HUDEP-2 (cell line): ENCODE measurements around the gene CDH22.
A peak's percentile ranks its signal among the peaks of the same experiment; 100 is the strongest.

Experiments
- DNase-seq, 76 experiments: peaks; one replicate each; lab custom pipeline; 2025; ENCODE audit not compliant: unreplicated experiment in 76 of 76; lab: John Stamatoyannopoulos, UW

CDH22 gene

GRCh38 chr20:46178891-46179290 lies 129.4 kb downstream of the CDH22 start:
- no peak for DNase-seq

- DNase-seq, result no peak
Measured at GRCh38 chr20:46177768-46178167, 130.5 kb downstream of the CDH22 start.

- DNase-seq, result no peak
Measured at GRCh38 chr20:46176739-46177378, 131.4 kb downstream of the CDH22 start.

GRCh38 chr20:46175127-46175494 lies 133.2 kb downstream of the CDH22 start:
- no peak for DNase-seq

DNA sequence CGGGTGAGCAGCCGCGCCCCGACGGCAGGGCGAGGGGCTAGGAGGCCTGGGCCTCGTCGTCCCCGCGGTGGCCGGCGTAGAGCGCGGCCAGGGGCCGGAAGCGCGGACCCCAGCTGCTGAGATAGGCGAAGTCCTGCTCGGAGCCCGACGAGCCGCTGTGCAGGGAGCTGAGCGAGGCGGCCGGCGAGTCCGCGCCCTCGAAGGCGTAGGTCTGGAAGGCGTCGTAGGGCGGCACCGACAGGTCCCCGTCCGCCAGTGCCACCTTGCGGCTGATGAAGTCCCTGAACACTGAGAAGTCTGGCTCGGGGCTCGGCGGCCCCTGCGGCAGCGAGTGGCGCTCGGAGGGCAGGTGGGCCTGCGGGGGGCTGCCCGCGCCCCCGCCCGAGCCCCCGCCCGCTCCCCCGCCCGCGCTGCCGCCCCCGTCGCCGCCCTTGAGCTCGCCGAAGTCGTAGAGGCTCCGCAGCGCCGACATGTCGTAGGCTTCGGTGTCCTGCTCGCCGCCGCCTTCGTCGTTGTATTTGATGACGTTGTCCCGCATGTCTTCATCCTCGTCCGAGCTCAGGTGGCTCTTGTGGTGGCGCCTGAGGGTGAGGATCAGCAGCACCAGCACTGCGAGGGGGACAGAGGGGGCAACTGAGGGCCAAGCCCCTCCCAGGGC lies 133.7 kb downstream of the CDH22 start:
- peak in 53 of 76 experiments; percentile 3 to 68 (median 33) for DNase-seq

- DNase-seq, result no peak
Measured at GRCh38 chr20:46173652-46174468, 134.4 kb downstream of the CDH22 start.

- DNase-seq, result no peak
Measured at GRCh38 chr20:46172961-46173536, 135.2 kb downstream of the CDH22 start.

DNA sequence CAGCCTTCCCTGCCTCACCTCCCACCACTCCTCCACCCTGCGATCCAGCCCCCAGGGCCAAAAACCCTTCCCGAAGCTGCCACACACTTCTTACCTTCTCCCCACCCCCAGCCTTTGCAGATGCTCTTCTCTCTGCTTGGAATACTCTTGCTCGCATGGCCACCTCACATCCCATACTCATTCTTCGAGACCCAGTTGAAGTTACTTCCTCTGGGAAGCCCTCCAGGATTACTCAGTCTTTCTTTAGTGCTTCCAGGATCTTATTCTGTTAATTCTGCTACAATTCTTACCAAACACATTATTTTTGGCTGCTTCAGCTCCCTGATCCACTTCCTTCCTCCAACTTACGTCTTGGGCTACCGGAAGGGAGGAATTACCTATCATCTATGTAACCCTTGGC lies 135.8 kb downstream of the CDH22 start:
- no peak for DNase-seq

- no peak for DNase-seq
Measured at GRCh38 chr20:46171909-46172308, 136.4 kb downstream of the CDH22 start.

DNA sequence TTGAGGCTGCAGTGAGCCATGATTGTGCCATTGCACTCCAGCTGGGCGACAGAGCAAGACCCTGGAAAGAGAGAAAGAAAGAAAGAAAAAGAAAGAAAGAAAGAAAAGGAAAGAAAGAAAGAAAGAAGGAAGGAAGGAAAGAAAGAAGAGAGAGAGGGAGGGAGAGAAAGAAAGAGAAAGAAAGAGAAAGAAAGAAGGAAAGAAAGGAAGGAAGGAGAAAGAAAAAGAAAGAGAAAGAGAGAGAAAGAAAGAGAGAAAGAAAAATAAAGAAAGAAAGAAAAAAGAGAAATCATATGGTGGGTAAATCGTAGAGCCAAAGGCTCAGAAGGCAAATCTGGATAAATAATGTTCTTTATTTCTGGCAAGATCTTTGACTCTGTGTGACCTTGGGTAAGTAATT lies 136.8 kb downstream of the CDH22 start:
- no peak for DNase-seq

- DNase-seq, result no peak
Measured at GRCh38 chr20:46169245-46170171, 138.8 kb downstream of the CDH22 start.

DNA sequence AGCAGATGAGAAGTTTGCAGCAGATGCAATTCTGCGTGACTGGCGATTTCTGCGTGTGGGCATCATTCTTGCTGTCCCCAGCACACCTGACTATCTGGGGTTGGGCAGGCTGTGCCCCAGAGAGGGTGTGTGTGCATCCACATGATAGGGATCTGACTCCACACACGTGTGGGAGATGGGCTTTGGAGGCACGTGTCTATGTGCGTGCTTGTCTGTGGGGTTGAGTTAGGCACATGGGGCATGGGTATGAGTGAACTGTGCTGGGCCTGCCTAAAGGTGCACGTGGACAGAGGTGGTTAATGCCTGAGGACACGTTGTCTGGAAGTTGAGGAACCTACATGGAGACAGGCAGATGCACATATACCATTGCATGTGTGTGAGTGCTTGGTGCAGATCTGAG lies 139.9 kb downstream of the CDH22 start:
- no peak for DNase-seq

- no peak for DNase-seq
Measured at GRCh38 chr20:46167080-46167479, 141.2 kb downstream of the CDH22 start.

DNA sequence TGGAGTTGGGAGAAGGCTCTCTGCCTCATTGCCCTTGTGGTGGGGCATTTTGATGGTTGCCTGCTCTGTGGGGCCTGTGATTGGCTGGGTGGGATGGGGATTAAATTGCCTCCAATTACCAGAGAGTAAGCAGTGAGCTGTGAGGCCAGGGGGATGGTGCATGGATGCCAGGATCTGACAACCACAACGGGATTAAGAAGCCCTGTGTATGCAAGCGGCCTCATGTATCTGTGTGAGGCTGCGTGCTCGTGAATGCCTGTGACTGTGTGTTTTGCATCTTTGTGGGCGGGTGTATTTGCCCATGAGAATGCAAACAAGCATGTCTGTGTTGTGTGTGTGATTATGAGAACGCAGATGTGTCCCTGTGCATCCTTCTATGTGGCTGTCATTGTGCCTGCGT lies 144.0 kb downstream of the CDH22 start:
- no peak for DNase-seq

DNA sequence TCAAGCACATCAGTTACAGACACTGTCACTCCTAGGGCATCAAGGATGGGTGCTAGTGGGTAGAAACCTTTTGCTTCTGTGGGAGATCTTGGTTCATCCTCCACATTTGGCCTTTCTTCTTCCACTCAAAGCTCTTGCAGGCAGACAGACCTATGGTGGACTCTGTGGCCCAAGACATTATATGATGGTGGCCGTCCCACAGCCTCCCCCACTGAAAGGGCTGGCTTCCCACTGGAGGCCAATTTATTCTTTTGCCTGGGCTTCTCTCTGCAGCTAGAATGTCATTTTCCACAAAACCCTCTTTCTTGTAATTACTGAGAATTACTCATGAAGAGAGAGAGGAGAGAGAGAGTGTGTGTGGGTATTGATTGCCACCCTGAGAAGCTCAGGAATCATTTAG lies 146.4 kb downstream of the CDH22 start:
- DNase-seq, result no peak

GRCh38 chr20:46160661-46161060 lies 147.6 kb downstream of the CDH22 start:
- no peak for DNase-seq

DNA sequence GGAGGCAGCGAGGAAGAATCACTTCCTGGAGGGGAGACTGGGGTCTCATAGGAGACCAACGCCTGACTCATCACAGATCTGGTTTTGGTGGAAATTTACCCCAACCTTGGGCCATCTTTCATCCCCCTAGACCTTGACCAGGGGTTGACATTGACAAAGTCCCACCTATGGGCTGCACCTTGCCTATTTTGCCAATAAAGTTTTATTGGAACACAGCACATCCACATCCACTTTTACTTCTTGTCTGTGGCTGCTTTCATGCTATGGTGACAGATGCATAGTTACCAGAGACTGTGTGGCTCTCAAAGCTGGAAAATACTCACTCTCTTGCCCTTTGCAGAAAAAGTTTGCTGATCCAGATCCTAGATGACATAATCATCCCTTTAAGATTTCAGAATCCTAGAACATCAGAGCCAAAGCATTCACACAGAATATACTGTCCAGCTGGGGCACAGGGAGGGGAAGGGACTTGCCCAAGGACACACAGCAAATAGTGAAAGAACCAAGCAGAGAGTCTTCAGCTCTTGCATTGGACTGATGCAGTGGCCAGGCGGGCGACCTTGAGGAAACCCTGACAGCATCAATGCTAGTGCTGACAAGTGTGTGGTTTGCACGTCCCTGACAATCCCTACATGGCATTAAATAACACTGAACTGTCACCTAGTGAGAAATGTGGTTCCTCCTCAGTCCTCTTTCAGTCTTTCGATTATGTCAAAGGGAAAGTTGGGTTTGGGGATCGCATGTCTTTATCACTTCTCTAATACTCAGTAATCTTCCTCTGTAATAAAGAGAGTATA lies 149.0 kb downstream of the CDH22 start:
- no peak for DNase-seq

DNA sequence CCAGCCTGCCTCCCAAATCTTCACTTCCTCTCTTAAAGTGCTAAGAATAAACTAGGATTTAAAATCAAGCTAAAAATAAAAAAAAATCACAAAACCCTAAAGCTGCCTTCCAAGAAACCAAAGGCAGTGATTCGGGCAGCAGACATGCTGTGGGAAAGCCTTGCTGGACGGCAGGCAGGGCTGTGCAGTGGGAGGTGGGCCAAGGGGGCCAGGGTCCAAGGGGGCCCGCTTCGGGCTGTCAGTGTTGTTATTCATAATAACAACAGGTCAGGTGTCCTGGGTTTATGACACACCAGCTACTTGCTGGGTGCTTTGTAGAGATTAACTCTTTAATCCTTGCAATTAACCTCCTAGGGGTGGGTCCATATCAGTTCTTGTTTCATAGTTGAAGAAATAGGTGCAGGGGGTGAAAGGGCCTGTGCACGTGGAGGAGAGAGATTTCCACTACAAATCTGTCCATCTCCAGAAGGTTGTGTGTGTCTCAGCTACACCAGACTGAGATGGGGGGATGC lies 149.8 kb downstream of the CDH22 start:
- no peak for DNase-seq

- DNase-seq, result no peak
Measured at GRCh38 chr20:46157625-46158024, 150.7 kb downstream of the CDH22 start.
